Fibroblast of villous mesenchyme (primary cell): ENCODE data around the gene RASA3. TPM values are rescaled to one million over a fixed set of nuclear protein-coding genes. Genes with fewer than 3 reads are reported as not detected.

Experiments
- DNase-seq: peaks from one replicate; pipeline ENCODE4 v3.0.0-alpha.2; 2010; ENCODE audit warnings: low read depth
- H3K4me3 ChIP-seq: 2 replicates; pipeline ENCODE4 v1.5.1; 2011; ENCODE audit warnings: low read depth, mild to moderate bottlenecking, low read length
- total RNA-seq: library from RNA; depleted of rRNA; stranded (reverse); fragments of >200 nt; gene quantifications from 2 replicates; pipeline ENCODE4 v1.2.3, GENCODE V29; 2012
- TF ChIP-seq, protein P1 (sequence below): IDR thresholded peaks from 2 replicates; pipeline ENCODE4 v1.5.1; 2012; ENCODE audit warnings: low read depth, mild to moderate bottlenecking, low read length; ENCODE audit not compliant: insufficient read depth

RASA3 gene
- total RNA-seq, 1 donor, result 34.1 TPM

- TF ChIP-seq, protein P1, sequence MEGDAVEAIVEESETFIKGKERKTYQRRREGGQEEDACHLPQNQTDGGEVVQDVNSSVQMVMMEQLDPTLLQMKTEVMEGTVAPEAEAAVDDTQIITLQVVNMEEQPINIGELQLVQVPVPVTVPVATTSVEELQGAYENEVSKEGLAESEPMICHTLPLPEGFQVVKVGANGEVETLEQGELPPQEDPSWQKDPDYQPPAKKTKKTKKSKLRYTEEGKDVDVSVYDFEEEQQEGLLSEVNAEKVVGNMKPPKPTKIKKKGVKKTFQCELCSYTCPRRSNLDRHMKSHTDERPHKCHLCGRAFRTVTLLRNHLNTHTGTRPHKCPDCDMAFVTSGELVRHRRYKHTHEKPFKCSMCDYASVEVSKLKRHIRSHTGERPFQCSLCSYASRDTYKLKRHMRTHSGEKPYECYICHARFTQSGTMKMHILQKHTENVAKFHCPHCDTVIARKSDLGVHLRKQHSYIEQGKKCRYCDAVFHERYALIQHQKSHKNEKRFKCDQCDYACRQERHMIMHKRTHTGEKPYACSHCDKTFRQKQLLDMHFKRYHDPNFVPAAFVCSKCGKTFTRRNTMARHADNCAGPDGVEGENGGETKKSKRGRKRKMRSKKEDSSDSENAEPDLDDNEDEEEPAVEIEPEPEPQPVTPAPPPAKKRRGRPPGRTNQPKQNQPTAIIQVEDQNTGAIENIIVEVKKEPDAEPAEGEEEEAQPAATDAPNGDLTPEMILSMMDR, result no peak
- H3K4me3 ChIP-seq, result no peak overlapping the region
- no peak for DNase-seq
These were observed 150.7 kb downstream of the RASA3 start for GRCh38 chr13:113981611-113982295.

DNA sequence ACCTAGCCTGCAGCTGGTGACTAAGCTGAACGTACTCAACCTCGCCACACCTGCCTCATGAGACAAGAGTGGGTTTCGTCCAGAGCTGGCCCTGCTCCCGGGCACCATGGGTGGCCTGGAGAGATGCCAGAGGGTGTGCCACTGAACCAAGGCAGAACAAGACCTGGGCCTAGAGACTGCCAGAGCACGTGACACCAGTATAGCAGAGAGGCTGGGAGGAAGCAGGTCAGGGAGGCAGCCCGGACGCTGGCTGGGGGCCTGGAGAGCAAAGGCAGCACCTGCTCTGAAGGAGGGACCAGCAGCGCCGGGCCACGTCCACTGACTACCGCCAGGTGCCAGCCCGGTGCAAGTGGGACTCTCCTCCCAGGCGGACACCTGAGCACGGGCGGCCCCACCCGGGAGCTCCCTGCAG is 151.2 kb downstream of the RASA3 start:
- TF ChIP-seq, protein P1, result no peak
- H3K4me3 ChIP-seq, result no peak overlapping the region
- no peak for DNase-seq

- no peak overlapping the region for H3K4me3 ChIP-seq
- TF ChIP-seq, protein P1, result no peak
- no peak for DNase-seq
These were observed 151.8 kb downstream of the RASA3 start for GRCh38 chr13:113980489-113981064.

DNA sequence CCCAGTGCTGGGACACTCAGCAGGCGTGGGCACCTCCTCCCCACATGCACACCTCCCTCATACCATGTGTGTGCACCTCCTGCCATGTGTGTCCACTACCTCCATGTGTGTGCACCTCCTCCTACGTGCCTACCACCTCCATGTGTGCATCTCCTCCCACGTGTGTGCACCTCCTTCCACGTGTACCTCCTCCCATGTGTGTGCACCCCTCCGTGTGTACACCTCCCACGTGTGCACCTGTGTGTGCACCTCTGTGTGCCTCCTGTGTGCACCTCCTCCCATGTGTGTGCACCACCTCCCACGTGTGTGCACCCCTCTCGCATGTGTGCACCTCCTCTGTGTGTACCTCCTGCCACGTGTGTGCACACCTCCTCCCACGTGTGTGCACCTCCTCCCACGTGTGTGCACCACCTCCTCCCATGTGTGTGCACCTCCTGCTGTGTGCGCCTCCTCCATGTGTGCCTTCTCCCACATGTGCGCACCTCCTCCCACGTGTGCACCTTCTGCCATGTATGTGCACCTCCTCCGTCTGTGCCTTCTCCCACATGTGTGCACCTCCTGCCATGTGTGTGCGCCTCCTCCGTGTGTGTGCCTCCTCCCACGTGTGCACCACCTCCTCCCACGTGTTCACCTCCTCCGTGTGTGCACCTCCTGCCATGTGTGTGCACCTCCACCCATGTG is 152.5 kb downstream of the RASA3 start:
- H3K4me3 ChIP-seq, result no peak overlapping the region
- DNase-seq, result no peak
- TF ChIP-seq, protein P1, result no peak

- TF ChIP-seq, protein P1, result no peak
- DNase-seq, result no peak
These were observed 153.5 kb downstream of the RASA3 start for GRCh38 chr13:113978741-113979481.

GRCh38 chr13:113977976-113978375 is 154.4 kb downstream of the RASA3 start:
- no peak overlapping the region for H3K4me3 ChIP-seq
- DNase-seq, result no peak
- TF ChIP-seq, protein P1, result no peak

More at GRCh38 chr13:113978741-113979481, 153.5 kb downstream of the RASA3 start:
- H3K4me3 ChIP-seq, result no peak overlapping the region
